Right ventricle myocardium inferior (tissue), 1 donor: ENCODE data around the gene CUBN. TPM values are rescaled to one million over a fixed set of nuclear protein-coding genes. Genes with fewer than 3 reads are reported as not detected.

Experiments used
- ATAC-seq: fragments of 200-7000 bp; cut with Tn5 transposase; one replicate; pipeline ENCODE4 v1.9.1; 2020; ENCODE audit warnings: mild to moderate bottlenecking, moderate library complexity
- DNase-seq: peaks from one replicate; pipeline ENCODE4 v3.0.0; 2021; ENCODE audit errors: missing footprints
- intact Hi-C: fragments of 100-400 bp; cut with DNase I; formaldehyde crosslinking; loops from one replicate; pipeline ENCODE4 v1.11.0; 2022
- long read RNA-seq: library from polyadenylated mRNA; unstranded; transcript quantifications from one replicate; pipeline ENCODE4 v2.0.0, GENCODE V29; 2021
- total RNA-seq: library from RNA; stranded (reverse); fragmentation: NEBNext Ultra II Directional; extraction: Animal tissue kit (Norgen Biotek cat#: 25700); gene quantifications from one replicate; pipeline ENCODE4 v1.2.1, GENCODE V29; 2021
- donor health status: DM: no; HTN: yes; CAD: no; lungs with severe emphysema.

CUBN gene
- total RNA-seq: 0.92 TPM
- long read RNA-seq: 0 reads

GRCh38 chr10:17129741-17130140 is at the start of gene CUBN:
CUBN (minus strand) TSS chr10:17129811; CDS start chr10:17129765, 46 bp downstream.
- ATAC-seq (no peak), DNase-seq (no peak)
- intact Hi-C loops: no loop called here

- DNase-seq (no peak), ATAC-seq (no peak)
- intact Hi-C loops: no loop called here
Measured at GRCh38 chr10:17179002-17179401, 49.4 kb upstream of the CUBN start.

- intact Hi-C loops: no loop called here
- ATAC-seq (no peak), DNase-seq (no peak)
Measured at GRCh38 chr10:17178006-17178405, 48.4 kb upstream of the CUBN start.

GRCh38 chr10:17177014-17177413 is 47.4 kb upstream of the CUBN start:
- intact Hi-C loops: no loop called here
- no peak for DNase-seq

GRCh38 chr10:17176091-17176490 is 46.5 kb upstream of the CUBN start:
- no peak for DNase-seq
- intact Hi-C loops: no loop called here
- ATAC-seq: no peak

More at GRCh38 chr10:17177014-17177413, 47.4 kb upstream of the CUBN start:
- ATAC-seq: no peak

GRCh38 chr10:17175551-17175950 is 45.9 kb upstream of the CUBN start:
- no peak for DNase-seq
- intact Hi-C loops: no loop called here
- ATAC-seq: no peak

- intact Hi-C loops: no loop called here
- no peak for DNase-seq
- no peak for ATAC-seq
Measured at GRCh38 chr10:17174626-17175025, 45.0 kb upstream of the CUBN start.

- intact Hi-C loops: no loop called here
- no peak for DNase-seq
- no peak for ATAC-seq
Measured at GRCh38 chr10:17171141-17171641, 41.6 kb upstream of the CUBN start.

GRCh38 chr10:17169803-17170202 is 40.2 kb upstream of the CUBN start:
- intact Hi-C loops: no loop called here
- no peak for ATAC-seq
- no peak for DNase-seq

- DNase-seq: no peak
- intact Hi-C loops: no loop called here
- no peak for ATAC-seq
Measured at GRCh38 chr10:17166699-17167098, 37.1 kb upstream of the CUBN start.

GRCh38 chr10:17162828-17163227 is 33.2 kb upstream of the CUBN start:
- DNase-seq (no peak), ATAC-seq (no peak)
- intact Hi-C loops: no loop called here

- ATAC-seq (no peak), DNase-seq (no peak)
- intact Hi-C loops: no loop called here
Measured at GRCh38 chr10:17161775-17162174, 32.2 kb upstream of the CUBN start.

- ATAC-seq: no peak
- no peak for DNase-seq
- intact Hi-C loops: no loop called here
Measured at GRCh38 chr10:17157024-17157423, 27.4 kb upstream of the CUBN start.

GRCh38 chr10:17155826-17156225 is 26.2 kb upstream of the CUBN start:
- ATAC-seq: no peak
- intact Hi-C loops: no loop called here
- DNase-seq: no peak

- ATAC-seq (no peak), DNase-seq (no peak)
- intact Hi-C loops: no loop called here
Measured at GRCh38 chr10:17154116-17154515, 24.5 kb upstream of the CUBN start.

GRCh38 chr10:17153321-17153720 is 23.7 kb upstream of the CUBN start:
- intact Hi-C loops: no loop called here
- no peak for DNase-seq
- no peak for ATAC-seq

GRCh38 chr10:17151716-17152115 is 22.1 kb upstream of the CUBN start:
- ATAC-seq: no peak
- intact Hi-C loops: no loop called here

GRCh38 chr10:17147884-17148489 is 18.4 kb upstream of the CUBN start:
- DNase-seq: no peak
- ATAC-seq: no peak
- intact Hi-C loops: no loop called here

More at GRCh38 chr10:17151716-17152115, 22.1 kb upstream of the CUBN start:
- no peak for DNase-seq

GRCh38 chr10:17146892-17147291 is 17.3 kb upstream of the CUBN start:
- DNase-seq: no peak
- intact Hi-C loops: no loop called here

GRCh38 chr10:17145239-17145638 is 15.6 kb upstream of the CUBN start:
- DNase-seq (no peak), ATAC-seq (no peak)
- intact Hi-C loops: no loop called here

More at GRCh38 chr10:17146892-17147291, 17.3 kb upstream of the CUBN start:
- no peak for ATAC-seq

- DNase-seq (no peak), ATAC-seq (no peak)
- intact Hi-C loops: no loop called here
Measured at GRCh38 chr10:17144757-17145156, 15.1 kb upstream of the CUBN start.
